ENCODE results near the gene POFUT1.

POFUT1 gene

GRCh38 chr20:32208499-32209154, 947 bp downstream of the POFUT1 start:
- DNase-seq = peak; percentile 9

GRCh38 chr20:32209850-32210605, 2.3 kb downstream of the POFUT1 start:
- no peak for DNase-seq

GRCh38 chr20:32213870-32214269, 6.2 kb downstream of the POFUT1 start:
- no peak for DNase-seq

- DNase-seq = no peak
Observed at GRCh38 chr20:32215147-32215546, 7.5 kb downstream of the POFUT1 start.

- no peak for DNase-seq
Observed at GRCh38 chr20:32215729-32216128, 8.0 kb downstream of the POFUT1 start.

GRCh38 chr20:32216179-32217142, 8.8 kb downstream of the POFUT1 start:
- no peak for DNase-seq

- DNase-seq = no peak
Observed at GRCh38 chr20:32218156-32218900, 10.6 kb downstream of the POFUT1 start.

GRCh38 chr20:32224463-32224862, 16.8 kb downstream of the POFUT1 start:
- no peak for DNase-seq

- peak; percentile 78 for DNase-seq
Observed at GRCh38 chr20:32226391-32226790, 18.7 kb downstream of the POFUT1 start.

- peak; percentile 52 for DNase-seq
Observed at GRCh38 chr20:32227306-32227705, 19.6 kb downstream of the POFUT1 start.

GRCh38 chr20:32227744-32228688, 20.3 kb downstream of the POFUT1 start:
- peak; percentile 70 for DNase-seq

GRCh38 chr20:32229251-32229747, 21.6 kb downstream of the POFUT1 start:
- DNase-seq = no peak

- no peak for DNase-seq
Observed at GRCh38 chr20:32230707-32231106, 23.0 kb downstream of the POFUT1 start.

GRCh38 chr20:32231245-32231644, 23.6 kb downstream of the POFUT1 start:
- DNase-seq = no peak

GRCh38 chr20:32231847-32232246, 24.2 kb downstream of the POFUT1 start:
- DNase-seq = peak; percentile 55

- no peak for DNase-seq
Observed at GRCh38 chr20:32232326-32232886, 24.7 kb downstream of the POFUT1 start.

GRCh38 chr20:32233286-32233685, 25.6 kb downstream of the POFUT1 start:
- no peak for DNase-seq

- peak; percentile 31 for DNase-seq
Observed at GRCh38 chr20:32234135-32234808, 26.6 kb downstream of the POFUT1 start.

GRCh38 chr20:32235331-32236047, 27.8 kb downstream of the POFUT1 start:
- no peak for DNase-seq

Data from hematopoietic multipotent progenitor cell treated with erythropoietin and hydrocortisone succinate and interleukin-3 and kit ligand, for 6 days (in vitro differentiated cells).